HG03159 (cell line): ENCODE measurements around the gene LILRA5.
"Not testable (repeated sequence)": the region's sequence is repeated elsewhere in the genome, so short reads cannot be mapped to it uniquely, and the experiment has no call there.

Experiments used
- ATAC-seq: cut with Tn5 transposase; IDR thresholded peaks from one replicate; pipeline ENCODE4 v1.9.1; 2021; ENCODE audit warnings: mild to moderate bottlenecking, moderate library complexity; ENCODE audit not compliant: unreplicated experiment

LILRA5 gene

GRCh38 chr19:54335164-54335563, 22.2 kb upstream of the LILRA5 start:
- no peak for ATAC-seq

DNA sequence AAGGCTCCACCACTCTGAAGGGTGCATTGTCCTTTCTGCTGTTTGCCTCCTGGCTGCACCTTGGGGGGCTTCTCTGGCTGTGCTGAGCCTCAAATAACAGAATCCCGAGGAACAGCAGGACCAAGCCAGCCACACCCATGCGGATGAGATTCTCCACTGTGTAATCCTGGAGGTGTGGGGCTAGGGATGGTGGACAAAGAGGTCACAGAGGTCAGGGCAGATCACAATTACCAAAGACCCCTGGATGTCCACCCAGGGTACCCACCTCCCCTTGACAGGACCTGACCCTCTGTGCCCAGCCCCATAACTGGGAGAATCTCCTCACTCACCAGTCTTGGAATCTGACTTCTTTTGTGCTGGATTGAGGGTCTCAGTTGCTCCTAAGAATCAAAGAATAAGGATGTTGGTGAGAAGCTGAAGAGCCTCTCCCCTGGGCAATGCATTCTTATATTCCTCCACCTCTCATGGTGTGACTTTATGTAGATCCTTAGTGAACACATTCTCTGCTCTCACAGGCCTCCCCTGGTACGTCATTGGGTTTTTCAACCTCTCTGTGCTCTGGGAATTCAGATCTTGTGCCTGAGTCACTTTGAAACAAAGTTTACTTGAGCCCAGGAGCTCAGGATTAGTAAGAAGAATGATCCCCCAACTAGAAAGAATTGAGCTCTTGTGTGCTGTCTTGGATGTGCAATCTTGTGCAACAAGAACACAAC, 20.8 kb upstream of the LILRA5 start:
- no peak for ATAC-seq

GRCh38 chr19:54332149-54332548, 19.2 kb upstream of the LILRA5 start:
- no peak for ATAC-seq

DNA sequence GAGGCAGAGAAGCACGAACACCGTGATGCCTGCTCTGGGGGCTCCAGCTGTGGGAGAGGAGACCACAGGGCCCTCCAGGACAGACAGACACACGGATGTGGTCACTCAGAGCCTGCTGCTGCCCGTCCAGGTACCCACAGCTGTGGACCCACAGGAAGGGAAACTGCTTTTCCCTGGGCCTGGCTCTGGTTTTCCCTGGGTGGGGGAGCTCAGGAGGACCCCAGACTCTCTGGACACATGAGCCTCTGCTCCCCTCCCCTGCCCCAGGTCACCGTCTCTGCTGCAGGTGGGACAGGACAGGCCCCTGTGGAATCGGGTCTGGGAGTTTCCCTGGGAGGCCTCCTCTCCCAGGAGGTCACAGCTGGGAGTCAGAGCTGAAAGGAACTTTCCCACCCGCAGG, 18.7 kb upstream of the LILRA5 start:
- no peak for ATAC-seq

DNA sequence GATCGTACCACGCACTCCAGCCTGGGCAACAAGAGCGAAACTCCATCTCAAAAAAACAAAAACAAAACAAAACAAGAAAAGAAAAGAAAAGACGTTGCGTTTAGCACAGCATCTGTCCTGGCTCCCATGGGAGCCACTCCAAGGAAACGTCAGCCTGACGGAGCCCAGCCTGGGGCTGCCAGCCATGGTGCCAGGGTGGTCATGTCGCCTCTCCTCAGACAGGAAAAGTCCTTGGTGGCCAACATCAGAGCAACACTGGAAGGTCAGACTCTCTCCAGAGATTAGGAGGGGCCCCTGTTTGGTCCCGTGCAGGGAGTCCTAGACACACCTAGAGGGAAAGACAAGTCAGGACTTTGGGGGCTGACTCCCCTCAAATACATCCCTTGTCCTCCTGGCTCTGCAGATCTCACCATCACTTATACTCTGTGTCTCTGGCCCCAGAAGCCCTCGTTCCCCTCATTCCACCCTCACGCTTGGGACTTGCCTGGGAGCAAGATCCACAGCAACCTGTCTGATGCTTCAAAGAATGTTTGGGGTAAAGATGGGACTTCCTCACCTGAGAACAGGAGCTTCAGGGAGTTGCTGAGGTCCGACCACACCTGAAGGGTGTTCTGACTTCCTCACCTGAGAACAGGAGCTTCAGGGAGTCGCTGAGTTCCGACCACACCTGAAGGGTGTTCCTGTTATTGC, 16.7 kb upstream of the LILRA5 start:
- no peak for ATAC-seq

DNA sequence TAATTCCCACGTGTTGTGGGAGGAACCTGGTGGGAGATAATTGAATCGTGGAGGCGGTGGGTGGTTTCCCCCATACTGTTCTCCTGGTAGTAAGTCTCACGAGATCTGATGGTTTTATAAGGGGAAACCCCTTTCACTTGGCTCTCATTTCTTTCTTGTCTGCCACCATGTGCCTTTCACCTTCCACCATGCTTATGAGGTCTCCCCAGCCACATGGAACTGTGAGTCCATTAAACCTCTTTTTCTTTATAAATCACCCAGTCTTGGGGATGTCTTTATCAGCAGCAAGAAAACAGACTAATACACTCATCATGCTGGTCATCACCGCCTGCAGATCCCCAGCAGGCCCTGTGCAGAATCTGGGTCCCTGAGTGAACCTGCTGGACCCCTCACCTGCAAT, 15.8 kb upstream of the LILRA5 start:
- ATAC-seq, result not testable (repeated sequence)

GRCh38 chr19:54325631-54326030, 12.7 kb upstream of the LILRA5 start:
- ATAC-seq, result no peak

- no peak for ATAC-seq
These were observed 12.2 kb upstream of the LILRA5 start for GRCh38 chr19:54325194-54325621.

DNA sequence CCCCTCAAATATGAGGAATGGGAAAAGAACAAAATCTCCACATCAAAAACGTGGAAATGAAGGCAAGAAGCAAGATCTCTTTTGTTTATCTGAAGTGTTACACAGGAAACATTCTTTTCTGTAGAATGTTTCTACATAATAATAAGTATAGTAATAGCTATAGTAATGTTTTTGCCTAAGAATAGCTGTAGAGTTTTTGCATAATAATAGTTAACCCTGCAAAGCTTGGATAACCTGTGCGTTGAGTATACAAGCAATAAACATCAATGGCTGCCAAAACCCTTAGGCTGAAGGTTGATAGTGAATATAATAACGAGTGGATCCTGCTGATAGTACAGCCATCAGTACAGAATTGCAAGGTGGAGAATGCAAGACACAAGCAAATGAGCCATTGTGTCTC, 11.1 kb upstream of the LILRA5 start:
- ATAC-seq, result no peak

GRCh38 chr19:54322934-54323333, 10.0 kb upstream of the LILRA5 start:
- ATAC-seq, result not testable (repeated sequence)

DNA sequence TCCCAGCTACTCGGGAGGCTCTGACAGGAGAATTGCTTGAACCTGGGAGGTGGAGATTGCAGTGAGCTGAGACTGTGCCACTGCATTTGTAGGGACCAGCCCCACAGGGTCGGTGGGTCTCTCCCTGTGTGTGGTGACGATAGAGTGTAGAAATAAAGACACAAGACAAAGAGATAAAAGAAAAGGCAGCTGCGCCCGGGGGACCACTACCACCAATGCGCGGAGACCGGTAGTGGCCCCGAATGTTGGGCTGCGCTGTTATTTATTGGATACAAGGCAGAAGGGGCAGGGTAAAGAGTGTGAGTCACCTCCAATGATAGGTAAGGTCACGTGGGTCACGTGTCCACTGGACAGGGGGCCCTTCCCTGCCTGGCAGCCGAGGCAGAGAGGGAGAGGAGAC, 9.3 kb upstream of the LILRA5 start:
- ATAC-seq, result not testable (repeated sequence)

DNA sequence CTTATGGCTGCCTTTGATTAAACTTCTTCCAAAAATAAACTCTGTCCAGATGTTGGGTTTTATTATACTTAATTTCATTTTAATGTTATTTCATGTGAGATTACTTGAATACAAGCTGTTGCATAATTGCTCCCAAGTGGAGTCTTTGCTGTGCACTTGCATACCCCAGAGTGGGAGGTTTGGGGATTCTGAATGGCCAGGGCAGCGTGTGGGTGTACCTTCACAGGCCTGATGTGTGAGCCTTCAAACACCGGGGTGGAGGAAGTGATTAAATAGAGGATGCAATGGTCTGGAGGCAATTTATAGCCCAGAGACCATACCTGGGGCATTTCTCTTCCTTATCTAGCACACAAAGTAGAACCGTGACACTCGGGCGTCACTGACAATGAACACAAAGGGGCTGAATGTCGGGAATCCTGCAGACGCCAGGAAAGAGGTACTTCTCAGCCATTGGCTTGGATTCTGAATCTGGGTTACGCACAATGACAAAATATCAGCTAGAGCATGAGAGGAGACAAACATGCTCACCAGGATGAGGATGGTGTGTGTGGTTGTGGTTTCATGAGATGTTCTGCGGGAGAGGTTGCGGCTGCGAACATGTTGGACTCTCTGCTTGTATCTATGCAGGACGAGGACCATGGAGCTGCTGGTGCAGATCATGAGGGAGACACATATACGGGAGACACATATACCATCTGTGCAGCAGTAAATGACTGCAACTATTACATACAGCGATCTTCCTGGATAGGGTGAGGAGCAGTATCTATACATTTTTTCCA, 7.1 kb upstream of the LILRA5 start:
- ATAC-seq, result no peak

GRCh38 chr19:54319049-54319448, 6.1 kb upstream of the LILRA5 start:
- no peak for ATAC-seq

DNA sequence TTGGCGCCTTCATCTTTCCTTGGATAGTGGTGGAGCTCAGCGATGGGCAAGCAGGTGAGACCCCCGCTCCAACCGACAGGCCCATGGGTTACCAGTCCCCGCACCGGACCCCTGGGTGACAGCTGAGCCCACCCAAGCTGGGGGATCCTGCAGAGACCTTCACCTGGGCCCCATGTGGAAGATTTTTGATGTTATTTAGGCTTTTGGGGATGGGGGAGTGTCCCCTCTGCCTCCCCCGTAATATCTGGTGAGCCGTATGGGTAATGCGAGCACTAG, 4.9 kb upstream of the LILRA5 start:
- no peak for ATAC-seq

DNA sequence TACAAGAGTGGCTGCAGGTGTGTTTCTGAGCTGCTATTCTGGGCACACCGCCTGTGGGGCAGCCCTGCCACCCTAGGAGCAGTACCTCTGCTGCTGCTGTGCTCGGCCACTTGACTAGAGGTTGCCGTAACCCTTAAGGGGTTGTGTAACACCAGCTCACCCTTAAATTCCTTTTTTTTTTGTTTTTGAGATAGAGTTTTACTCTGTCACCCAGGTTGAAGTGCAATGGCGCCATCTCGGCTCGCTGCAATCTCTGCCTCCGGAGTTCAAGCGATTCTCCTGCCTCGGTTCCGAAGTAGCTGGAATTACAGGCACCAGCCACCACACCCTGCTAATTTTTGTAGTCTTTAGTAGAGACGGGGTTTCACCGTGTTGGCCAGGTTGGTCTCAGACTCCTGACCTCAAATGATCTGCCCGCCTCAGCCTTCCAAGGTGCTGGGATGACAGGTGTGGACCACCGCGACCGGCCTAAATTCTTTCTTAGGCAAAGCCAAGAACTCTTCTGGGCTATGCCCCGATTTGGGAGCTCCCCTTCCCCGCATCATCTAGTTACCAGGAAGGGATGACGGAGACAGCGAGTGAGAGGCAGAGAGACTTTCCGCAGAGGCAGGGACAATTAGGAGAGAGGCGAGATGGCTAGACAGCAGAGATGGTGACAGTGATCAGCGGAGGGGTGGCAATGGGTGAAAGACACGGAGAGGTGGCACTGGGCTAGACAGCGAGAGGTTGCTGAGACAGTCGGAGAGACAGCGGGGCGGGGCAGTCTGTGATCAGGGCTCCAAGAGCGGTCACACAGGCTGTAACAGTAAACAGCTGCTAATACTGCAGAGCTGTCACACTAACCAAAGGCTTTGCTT, 4.4 kb upstream of the LILRA5 start:
- no peak for ATAC-seq

DNA sequence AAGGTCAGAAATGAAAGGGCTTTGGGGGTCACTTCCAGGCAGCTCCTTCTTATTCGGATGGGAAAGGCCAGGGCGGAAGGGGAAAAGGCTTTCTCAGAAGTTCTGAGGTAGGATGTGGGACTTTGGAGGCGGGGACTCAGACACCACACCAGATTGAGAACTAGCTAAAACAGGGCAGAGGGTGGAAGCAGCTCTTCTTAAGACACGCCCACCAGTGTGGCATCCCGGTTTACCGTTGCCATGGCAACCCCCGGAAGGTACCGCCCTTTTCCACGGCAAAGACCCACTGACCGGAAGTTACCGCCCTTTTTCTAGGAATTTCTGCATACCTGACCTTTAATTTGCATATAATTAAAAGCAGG, 3.8 kb upstream of the LILRA5 start:
- ATAC-seq, result no peak

DNA sequence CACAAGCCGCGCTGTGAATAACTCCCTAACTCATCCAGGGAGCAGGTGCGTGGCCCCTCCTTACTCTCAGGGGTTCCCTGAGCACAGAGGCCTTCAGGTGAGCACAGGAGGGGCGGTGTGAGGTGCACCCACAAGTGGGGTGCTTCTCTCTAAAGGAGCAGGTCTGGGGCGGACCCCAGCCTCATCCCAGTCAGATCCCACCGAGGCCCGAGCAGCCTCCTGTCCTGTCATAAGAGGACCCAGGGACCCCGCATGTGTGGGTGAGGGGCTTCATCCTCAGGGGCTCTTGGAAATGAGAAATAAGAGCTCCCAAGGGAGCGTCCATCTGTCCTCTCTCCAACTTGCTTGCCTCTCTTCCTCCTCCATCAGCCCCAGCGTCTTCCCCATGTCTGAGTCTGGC, 3.0 kb upstream of the LILRA5 start:
- ATAC-seq, result no peak

- ATAC-seq, result no peak
These were observed 955 bp downstream of the LILRA5 start for GRCh38 chr19:54312011-54312410.

DNA sequence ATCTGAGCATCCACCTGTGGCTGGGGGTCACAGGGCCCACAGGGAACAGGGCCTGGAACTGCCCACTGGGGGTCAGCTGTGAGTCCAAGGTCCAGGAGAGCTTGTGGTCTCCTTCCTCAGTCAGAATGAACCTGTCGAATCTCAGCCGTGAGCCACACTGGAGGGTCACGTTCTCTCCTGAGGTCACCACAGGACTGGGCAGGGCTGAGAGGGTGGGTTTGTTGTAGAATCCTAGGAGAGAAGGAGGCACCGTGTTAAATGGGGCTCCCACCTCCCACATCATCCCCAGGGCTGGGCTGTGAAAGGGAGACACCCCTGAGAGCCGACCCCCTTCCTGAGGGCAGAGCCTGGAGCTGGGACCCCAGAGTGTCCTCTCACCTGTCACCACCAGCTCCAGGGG, 1.5 kb downstream of the LILRA5 start:
- ATAC-seq, result no peak

- ATAC-seq, result no peak
These were observed 2.4 kb downstream of the LILRA5 start for GRCh38 chr19:54310543-54310942.

DNA sequence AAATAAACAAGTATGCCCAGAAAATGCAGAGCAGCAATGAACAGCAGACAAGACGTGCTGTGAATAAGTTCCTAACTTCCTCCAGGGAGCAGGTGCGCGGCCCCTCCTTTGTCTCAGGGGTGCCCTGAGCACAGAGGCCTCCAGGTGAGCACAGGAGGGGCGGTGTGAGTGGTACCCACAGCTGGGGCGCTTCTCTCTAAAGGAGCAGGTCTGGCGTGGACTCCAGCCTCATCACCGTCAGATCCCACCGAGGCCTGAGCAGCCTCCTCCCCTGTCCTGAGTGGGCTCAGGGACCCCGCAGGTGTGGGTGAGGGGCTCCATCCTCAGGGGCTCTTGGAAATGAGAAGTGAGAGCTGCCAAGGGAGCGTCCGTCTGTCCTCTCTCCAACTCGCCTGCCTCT, 3.2 kb downstream of the LILRA5 start:
- no peak for ATAC-seq
